ENCODE results near the gene HLA-DQB2.

Gene HLA-DQB2

DNA sequence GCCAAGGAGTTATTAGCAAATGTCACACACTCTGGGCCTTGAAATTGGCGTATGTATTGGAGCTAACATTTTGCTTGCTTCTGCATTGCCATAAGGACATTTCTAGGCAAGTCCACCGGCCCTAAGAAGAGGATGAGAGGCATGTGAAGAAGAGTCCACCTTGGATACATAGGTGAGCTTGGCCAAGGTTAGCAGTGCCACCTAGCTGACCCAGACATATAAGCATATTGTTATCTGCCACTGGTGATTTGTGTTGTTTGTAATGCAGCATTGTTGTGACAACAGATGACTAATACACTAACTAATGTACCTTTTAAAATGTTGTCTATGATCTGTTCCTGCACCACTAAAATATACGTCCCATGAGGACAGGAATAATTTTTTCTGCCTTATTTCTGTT, 46.9 kb downstream of the HLA-DQB2 start:
- DNase-seq, result no peak
- intact Hi-C loops (cut with DNase I; ENCODE audit: low total_unique reads), result no loop called here
- H3K4me1 ChIP-seq, result no peaks in the 10 kb centered on the region
- no peak for TF ChIP-seq CTCF (IDR thresholded peaks at IDR 0.05)
- H3K27ac ChIP-seq, result no peak overlapping the region
- no peaks in the 10 kb centered on the region for H3K27me3 ChIP-seq
- H3K4me3 ChIP-seq, result no peak overlapping the region
- H3K9me3 ChIP-seq, result no peaks in the 10 kb centered on the region
- no peaks in the 10 kb centered on the region for H3K36me3 ChIP-seq

DNA sequence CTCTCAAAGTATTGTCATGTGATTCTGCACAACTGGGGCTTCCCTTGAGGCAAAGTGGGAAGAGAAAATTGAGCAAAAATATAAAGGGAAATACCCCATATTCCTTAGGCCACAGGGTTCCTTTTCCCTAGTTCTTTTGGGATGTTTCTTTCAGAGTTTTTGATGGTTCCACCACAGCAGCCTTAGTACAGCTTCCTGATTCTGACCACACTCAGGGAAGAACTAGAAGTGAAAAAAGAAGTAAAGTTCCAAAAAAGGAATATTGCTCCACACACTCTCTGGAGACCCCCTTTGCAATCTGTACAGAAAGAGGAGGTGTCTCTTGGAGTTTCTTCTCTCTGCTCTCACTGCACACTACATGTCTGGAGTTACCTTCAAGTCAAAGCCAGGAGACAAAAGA, 50.1 kb downstream of the HLA-DQB2 start:
- no peaks in the 10 kb centered on the region for H3K9me3 ChIP-seq
- no peak for TF ChIP-seq CTCF (IDR thresholded peaks at IDR 0.05)
- no peak for DNase-seq
- no peak overlapping the region for H3K4me3 ChIP-seq
- no peak overlapping the region for H3K27ac ChIP-seq
- intact Hi-C loops (cut with DNase I; ENCODE audit: low total_unique reads), result no loop called here
- no peaks in the 10 kb centered on the region for H3K36me3 ChIP-seq
- H3K27me3 ChIP-seq, result no peaks in the 10 kb centered on the region
- H3K4me1 ChIP-seq, result no peaks in the 10 kb centered on the region

- Histone ChIP-seq H3K4me3 (no peak overlapping the region), H3K27me3 (no peaks in the 10 kb centered on the region), H3K27ac (no peak overlapping the region), H3K36me3 (no peaks in the 10 kb centered on the region), H3K4me1 (no peaks in the 10 kb centered on the region), H3K9me3 (no peaks in the 10 kb centered on the region)
- TF ChIP-seq CTCF (IDR thresholded peaks at IDR 0.05), result no peak
- no peak for DNase-seq
- intact Hi-C loops (cut with DNase I; ENCODE audit: low total_unique reads), result no loop called here
Observed at GRCh38 chr6:32709625-32710024, 53.7 kb downstream of the HLA-DQB2 start.
